ENCODE measurements around the gene RORC.

RORC gene

DNA sequence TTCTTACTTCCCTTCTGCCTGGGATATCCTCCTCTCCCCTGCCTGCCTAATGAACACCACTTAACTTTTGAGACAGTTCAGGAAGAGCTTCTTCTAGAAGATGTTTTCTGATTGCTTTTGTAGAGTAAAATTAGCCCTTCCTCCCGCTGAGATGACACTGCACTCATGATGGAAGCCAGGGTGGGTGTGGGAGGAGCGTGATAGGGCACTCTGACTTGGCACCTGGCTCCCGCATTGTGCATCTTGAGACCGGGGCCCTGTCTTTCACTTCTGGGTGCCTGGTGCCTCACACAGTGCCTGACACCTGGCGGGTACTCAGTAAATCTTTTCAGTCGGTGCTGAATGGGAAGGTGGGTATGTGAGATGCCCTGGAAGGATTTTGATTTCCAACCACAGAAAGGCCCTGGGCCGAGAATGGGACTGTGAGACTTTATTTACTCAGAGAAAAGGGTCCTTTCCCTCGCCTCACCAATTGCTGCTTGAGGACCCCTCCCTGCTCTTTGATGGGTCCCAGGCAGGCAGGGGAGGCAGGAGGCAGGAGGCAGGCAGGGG is 15.2 kb upstream of the RORC start:
- no peaks in the 10 kb centered on the region for H4K20me1 ChIP-seq (ENCODE audit: insufficient read depth, low read length)
- no peak overlapping the region for H2AFZ ChIP-seq (ENCODE audit: low read length)
- H3K79me2 ChIP-seq (ENCODE audit: insufficient read depth, low read length) = no peaks in the 10 kb centered on the region
- H3K9me2 ChIP-seq (ENCODE audit: low read depth, low read length) = no peaks in the 10 kb centered on the region
- peaks cover 18% of the 10 kb centered on the region for H3K4me1 ChIP-seq (ENCODE audit: insufficient read depth, low read length, severe bottlenecking)
- no peaks in the 10 kb centered on the region for H3F3A ChIP-seq (ENCODE audit: insufficient read depth, low read length)
- no peak overlapping the region for H3K4me2 ChIP-seq (ENCODE audit: low read length)
- H3K4me3 ChIP-seq (ENCODE audit: low read depth, low read length, poor library complexity, severe bottlenecking) = no peak overlapping the region
- H3K9me3 ChIP-seq (ENCODE audit: low read length) = no peaks in the 10 kb centered on the region
- TF ChIP-seq EZH2 (IDR thresholded peaks at IDR 0.05; ENCODE audit: borderline replicate concordance, low read length) = no peak
- TF ChIP-seq, protein P1, sequence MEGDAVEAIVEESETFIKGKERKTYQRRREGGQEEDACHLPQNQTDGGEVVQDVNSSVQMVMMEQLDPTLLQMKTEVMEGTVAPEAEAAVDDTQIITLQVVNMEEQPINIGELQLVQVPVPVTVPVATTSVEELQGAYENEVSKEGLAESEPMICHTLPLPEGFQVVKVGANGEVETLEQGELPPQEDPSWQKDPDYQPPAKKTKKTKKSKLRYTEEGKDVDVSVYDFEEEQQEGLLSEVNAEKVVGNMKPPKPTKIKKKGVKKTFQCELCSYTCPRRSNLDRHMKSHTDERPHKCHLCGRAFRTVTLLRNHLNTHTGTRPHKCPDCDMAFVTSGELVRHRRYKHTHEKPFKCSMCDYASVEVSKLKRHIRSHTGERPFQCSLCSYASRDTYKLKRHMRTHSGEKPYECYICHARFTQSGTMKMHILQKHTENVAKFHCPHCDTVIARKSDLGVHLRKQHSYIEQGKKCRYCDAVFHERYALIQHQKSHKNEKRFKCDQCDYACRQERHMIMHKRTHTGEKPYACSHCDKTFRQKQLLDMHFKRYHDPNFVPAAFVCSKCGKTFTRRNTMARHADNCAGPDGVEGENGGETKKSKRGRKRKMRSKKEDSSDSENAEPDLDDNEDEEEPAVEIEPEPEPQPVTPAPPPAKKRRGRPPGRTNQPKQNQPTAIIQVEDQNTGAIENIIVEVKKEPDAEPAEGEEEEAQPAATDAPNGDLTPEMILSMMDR (IDR thresholded peaks at IDR 0.05; ENCODE audit: low read length) = no peak
- no peaks in the 10 kb centered on the region; the same call in 1 of the 2 replicates for H3K27me3 ChIP-seq (ENCODE audit: insufficient read depth, low read length)
- no peaks in the 10 kb centered on the region for H3K36me3 ChIP-seq (ENCODE audit: insufficient read depth, low read length)
- H3K27ac ChIP-seq (ENCODE audit: low read depth, low read length, poor library complexity, severe bottlenecking) = no peak overlapping the region
- no peak overlapping the region for H3K9ac ChIP-seq (ENCODE audit: low read length)

DNA sequence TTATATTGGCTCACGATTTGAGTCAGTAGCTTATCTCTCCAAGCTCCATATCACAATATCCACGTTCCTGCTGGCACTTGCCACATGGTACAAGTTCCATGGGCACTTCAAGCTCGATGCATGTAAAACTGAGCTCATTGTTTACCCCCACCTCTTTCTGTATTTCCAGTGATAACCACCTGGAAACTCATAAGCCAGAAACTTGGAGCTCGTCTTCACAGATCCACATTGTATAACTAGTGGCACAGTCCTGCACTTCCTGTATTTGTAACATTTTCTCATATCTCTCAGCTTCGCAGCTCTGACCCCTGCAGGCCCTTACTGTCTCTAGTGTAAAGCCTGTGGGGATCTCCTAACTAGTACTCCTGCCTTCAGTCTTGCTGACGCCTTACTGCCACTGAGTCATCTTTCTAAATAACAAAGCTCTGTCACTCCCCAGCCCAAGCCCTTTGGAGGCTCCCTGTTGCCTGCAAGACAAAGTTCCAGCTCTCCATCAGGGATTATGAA is 14.5 kb upstream of the RORC start:
- H4K20me1 ChIP-seq (ENCODE audit: insufficient read depth, low read length) = no peaks in the 10 kb centered on the region
- H3K4me3 ChIP-seq (ENCODE audit: low read depth, low read length, poor library complexity, severe bottlenecking) = no peak overlapping the region
- peaks cover 18% of the 10 kb centered on the region for H3K4me1 ChIP-seq (ENCODE audit: insufficient read depth, low read length, severe bottlenecking)
- no peaks in the 10 kb centered on the region for H3K27me3 ChIP-seq (ENCODE audit: insufficient read depth, low read length)
- no peak overlapping the region for H3K4me2 ChIP-seq (ENCODE audit: low read length)
- H3F3A ChIP-seq (ENCODE audit: insufficient read depth, low read length) = no peaks in the 10 kb centered on the region
- no peaks in the 10 kb centered on the region for H3K9me2 ChIP-seq (ENCODE audit: low read depth, low read length)
- H3K79me2 ChIP-seq (ENCODE audit: insufficient read depth, low read length) = no peaks in the 10 kb centered on the region
- H3K36me3 ChIP-seq (ENCODE audit: insufficient read depth, low read length) = no peaks in the 10 kb centered on the region
- H3K9me3 ChIP-seq (ENCODE audit: low read length) = no peaks in the 10 kb centered on the region
- TF ChIP-seq EZH2 (IDR thresholded peaks at IDR 0.05; ENCODE audit: borderline replicate concordance, low read length) = no peak
- TF ChIP-seq, protein P1 (IDR thresholded peaks at IDR 0.05; ENCODE audit: low read length) = no peak
- H2AFZ ChIP-seq (ENCODE audit: low read length) = no peak overlapping the region
- H3K27ac ChIP-seq (ENCODE audit: low read depth, low read length, poor library complexity, severe bottlenecking) = no peak overlapping the region
- H3K9ac ChIP-seq (ENCODE audit: low read length) = no peak overlapping the region

DNA sequence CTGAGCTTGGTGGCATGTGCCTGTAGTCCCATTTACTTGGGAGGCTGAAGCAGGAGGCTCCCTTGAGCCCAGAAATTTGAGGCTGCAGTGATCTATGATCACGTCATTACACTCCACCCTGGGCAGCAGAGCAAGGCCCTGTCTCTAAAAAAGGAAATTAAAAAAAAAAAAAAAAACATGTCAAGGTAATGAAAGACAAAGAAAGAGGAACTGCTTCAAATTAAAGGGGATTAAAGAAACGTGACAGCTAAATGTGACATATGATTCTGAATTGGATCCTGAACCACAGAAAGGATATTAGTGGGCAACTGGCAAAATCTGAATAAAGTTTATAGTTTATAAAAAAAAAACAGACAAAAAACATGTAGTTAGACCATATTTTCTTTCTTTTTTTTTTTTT is 11.8 kb upstream of the RORC start:
- Histone ChIP-seq H3K27ac (ENCODE audit: low read depth, low read length, poor library complexity, severe bottlenecking) (no peak overlapping the region), H3K4me2 (ENCODE audit: low read length) (no peak overlapping the region), H3K4me1 (ENCODE audit: insufficient read depth, low read length, severe bottlenecking) (peaks cover 34% of the 10 kb centered on the region)

More for the DNA sequence above, 11.8 kb upstream of the RORC start:
- no peaks in the 10 kb centered on the region for H4K20me1 ChIP-seq (ENCODE audit: insufficient read depth, low read length)
- no peaks in the 10 kb centered on the region for H3F3A ChIP-seq (ENCODE audit: insufficient read depth, low read length)
- no peaks in the 10 kb centered on the region for H3K79me2 ChIP-seq (ENCODE audit: insufficient read depth, low read length)
- H3K27me3 ChIP-seq (ENCODE audit: insufficient read depth, low read length) = 0 out of 2 replicates have a peak, but pooled peaks cover 8% of the 10 kb centered on the region
- TF ChIP-seq, protein P1 (IDR thresholded peaks at IDR 0.05; ENCODE audit: low read length) = no peak
- TF ChIP-seq EZH2 (IDR thresholded peaks at IDR 0.05; ENCODE audit: borderline replicate concordance, low read length) = no peak
- H3K36me3 ChIP-seq (ENCODE audit: insufficient read depth, low read length) = no peaks in the 10 kb centered on the region
- no peak overlapping the region for H2AFZ ChIP-seq (ENCODE audit: low read length)
- H3K4me3 ChIP-seq (ENCODE audit: low read depth, low read length, poor library complexity, severe bottlenecking) = no peak overlapping the region
- H3K9ac ChIP-seq (ENCODE audit: low read length) = no peak overlapping the region
- no peaks in the 10 kb centered on the region for H3K9me3 ChIP-seq (ENCODE audit: low read length)
- H3K9me2 ChIP-seq (ENCODE audit: low read depth, low read length) = no peaks in the 10 kb centered on the region
